H1 (cell line): ENCODE data around the gene SAMMSON. TPM values are rescaled to one million over a fixed set of nuclear protein-coding genes. Genes with fewer than 3 reads are reported as not detected.

Experiments used
- CTCF ChIA-PET: fragments of 300-600 bp; sonication (Branson Sonifier 250); formaldehyde crosslinking; loops from one replicate; lab custom pipeline; 2021; ENCODE audit not compliant: partially characterized antibody; lab: Charles Lee
- POLR2A ChIA-PET: fragments of 300-600 bp; sonication (Branson Sonifier 250); formaldehyde crosslinking; loops from one replicate; lab custom pipeline; 2021; ENCODE audit warnings: inconsistent platforms; ENCODE audit not compliant: partially characterized antibody; lab: Charles Lee
- DNase-seq, 2 experiments: peaks; one replicate each; pipeline versions ENCODE4 v3.0.0 to v3.0.0-alpha.2; 2010 to 2022; ENCODE audit warnings: low spot score in 2 of 2, low read depth in 1 of 2, mixed read lengths in 1 of 2
- FAIRE-seq: peaks from 2 replicates; lab custom pipeline; 2011; peaks lifted over from hg19 to GRCh38; lab: Jason Lieb, UNC
- H2AFZ ChIP-seq: 2 replicates; pipeline ENCODE4 v1.8.1; 2012; ENCODE audit warnings: low read length, inconsistent platforms
- H2AK5ac ChIP-seq: 2 replicates; pipeline ENCODE4 v1.6.1; 2013; ENCODE audit warnings: low read depth, low read length
- H2BK120ac ChIP-seq: replicated peaks from 2 replicates; pipeline ENCODE3; 2013; ENCODE audit warnings: low read depth, low read length, inconsistent platforms
- H2BK12ac ChIP-seq: 2 replicates; pipeline ENCODE4 v1.6.1; 2013; ENCODE audit warnings: low read depth, low read length
- H2BK15ac ChIP-seq: 2 replicates; pipeline ENCODE4 v1.6.1; 2013; ENCODE audit warnings: low read length
- H2BK20ac ChIP-seq: 2 replicates; pipeline ENCODE4 v1.6.1; 2013; ENCODE audit warnings: low read length
- H2BK5ac ChIP-seq: 2 replicates; pipeline ENCODE4 v1.6.1; 2013; ENCODE audit warnings: low read depth, low read length
- H3K14ac ChIP-seq: 2 replicates; pipeline ENCODE4 v1.6.1; 2013; ENCODE audit warnings: inconsistent platforms; ENCODE audit not compliant: insufficient read length
- H3K18ac ChIP-seq: 2 replicates; pipeline ENCODE4 v1.6.1; 2013; ENCODE audit warnings: low read length; ENCODE audit errors: extremely low read depth
- H3K23ac ChIP-seq: 2 replicates; pipeline ENCODE4 v1.6.1; 2013; ENCODE audit warnings: inconsistent platforms; ENCODE audit not compliant: insufficient read length
- H3K23me2 ChIP-seq: 2 replicates; pipeline ENCODE4 v1.6.1; 2013; ENCODE audit warnings: low read depth, low read length
- H3K27ac ChIP-seq: 2 replicates; pipeline ENCODE4 v1.6.1; 2011; ENCODE audit warnings: low read depth, low read length, inconsistent platforms
- H3K27me3 ChIP-seq, 4 experiments: replicated peaks in 1 of 4; 1 replicate in 1 of 4; 2 replicates in 3 of 4; pipeline versions ENCODE4 v1.6.1 to v1.8.1; 2011 to 2013; ENCODE audit warnings: low read length in 3 of 4, mild to moderate bottlenecking in 3 of 4, inconsistent platforms in 2 of 4, mixed read lengths in 2 of 4, moderate library complexity in 1 of 4; ENCODE audit not compliant: control insufficient read depth in 3 of 4, insufficient read depth in 3 of 4; ENCODE audit errors: extremely low read depth in 1 of 4
- H3K36me3 ChIP-seq, 4 experiments: 2 replicates each; pipeline versions ENCODE4 v1.6.1 to v1.8.1; 2011 to 2013; ENCODE audit warnings: mild to moderate bottlenecking in 4 of 4, low read length in 3 of 4, moderate library complexity in 2 of 4, control low read depth in 1 of 4, inconsistent platforms in 1 of 4; ENCODE audit not compliant: insufficient read depth in 4 of 4, control insufficient read depth in 2 of 4
- H3K4ac ChIP-seq: replicated peaks from 2 replicates; pipeline ENCODE3; 2013; ENCODE audit warnings: low read length, low read depth, mixed read lengths, inconsistent platforms; ENCODE audit not compliant: insufficient read length
- H3K4me1 ChIP-seq, 4 experiments: replicated peaks in 1 of 4; 1 replicate in 1 of 4; 2 replicates in 3 of 4; pipeline versions ENCODE4 v1.6.1 to v1.8.1; 2011 to 2013; ENCODE audit warnings: low read length in 3 of 4, inconsistent platforms in 2 of 4, mixed read lengths in 1 of 4; ENCODE audit not compliant: insufficient read depth in 4 of 4, control insufficient read depth in 3 of 4
- H3K4me2 ChIP-seq, 2 experiments: 2 replicates each; pipeline versions ENCODE4 v1.6.1 to v1.8.1; 2011 to 2013; ENCODE audit warnings: low read depth in 2 of 2, low read length in 2 of 2, control low read depth in 1 of 2, inconsistent platforms in 1 of 2, mild to moderate bottlenecking in 1 of 2; ENCODE audit not compliant: insufficient read depth in 1 of 2
- H3K4me3 ChIP-seq, 4 experiments: fragments of 200-600, 300-600 bp in 1 of 4; sonication (generic), shearing (Covaris generic), sonication (Bioruptor Twin) in 1 of 4; 2 replicates each; pipeline versions ENCODE4 v1.5.1 to v1.8.1; 2011 to 2016; ENCODE audit warnings: low read length in 4 of 4, low read depth in 3 of 4, control low read depth in 2 of 4, inconsistent platforms in 2 of 4, mild to moderate bottlenecking in 2 of 4, mixed read lengths in 1 of 4, moderate library complexity in 1 of 4; ENCODE audit not compliant: insufficient read depth in 2 of 4; ENCODE audit errors: extremely low read depth in 1 of 4
- H3K56ac ChIP-seq: replicated peaks from 2 replicates; pipeline ENCODE3; 2013; ENCODE audit warnings: low read depth, mild to moderate bottlenecking, mixed read lengths, low read length, inconsistent platforms; ENCODE audit not compliant: insufficient read length
- H3K79me1 ChIP-seq: 2 replicates; pipeline ENCODE4 v1.6.1; 2013; ENCODE audit warnings: low read depth, low read length, control low read depth
- H3K79me2 ChIP-seq, 2 experiments: 2 replicates each; pipeline versions ENCODE4 v1.6.1 to v1.8.1; 2012 to 2013; ENCODE audit warnings: low read length in 2 of 2, mild to moderate bottlenecking in 2 of 2, inconsistent platforms in 1 of 2; ENCODE audit not compliant: insufficient read depth in 2 of 2, control insufficient read depth in 1 of 2
- H3K9ac ChIP-seq, 4 experiments: replicated peaks in 1 of 4; 1 replicate in 1 of 4; 2 replicates in 3 of 4; pipeline versions ENCODE4 v1.6.1 to v1.8.1; 2011 to 2013; ENCODE audit warnings: low read depth in 3 of 4, low read length in 3 of 4, control low read depth in 2 of 4, mild to moderate bottlenecking in 2 of 4, moderate library complexity in 2 of 4, inconsistent platforms in 1 of 4; ENCODE audit errors: extremely low read depth in 1 of 4
- H3K9me3 ChIP-seq, 2 experiments: 2 replicates each; pipeline versions ENCODE4 v1.6.1 to v1.8.1; 2012 to 2013; ENCODE audit warnings: mild to moderate bottlenecking in 2 of 2, moderate library complexity in 2 of 2, control low read depth in 1 of 2, inconsistent platforms in 1 of 2, low read depth in 1 of 2, low read length in 1 of 2, mixed read lengths in 1 of 2; ENCODE audit not compliant: insufficient read depth in 2 of 2
- H4K20me1 ChIP-seq, 2 experiments: replicated peaks in 1 of 2; 2 replicates each; pipeline versions ENCODE3 to v1.8.1; 2011 to 2013; ENCODE audit warnings: inconsistent platforms in 2 of 2, low read length in 2 of 2, mild to moderate bottlenecking in 1 of 2; ENCODE audit not compliant: insufficient read depth in 2 of 2, control insufficient read depth in 1 of 2
- H4K5ac ChIP-seq: 2 replicates; pipeline ENCODE4 v1.6.1; 2013; ENCODE audit warnings: low read length, low read depth, mixed read lengths, inconsistent platforms; ENCODE audit not compliant: insufficient read length
- H4K8ac ChIP-seq: 2 replicates; pipeline ENCODE4 v1.8.0; 2013; ENCODE audit warnings: mild to moderate bottlenecking, moderate library complexity, low read length, inconsistent platforms; ENCODE audit not compliant: insufficient read depth; ENCODE audit errors: extremely low read depth
- H4K91ac ChIP-seq: replicated peaks from 2 replicates; pipeline ENCODE3; 2013; ENCODE audit warnings: low read length, mixed read lengths, inconsistent platforms; ENCODE audit not compliant: insufficient read length
- BACH1 ChIP-seq: IDR thresholded peaks from 2 replicates; pipeline ENCODE4 v1.6.1; 2012; ENCODE audit warnings: low read length, improper control_type of control experiment
- BCL11A ChIP-seq, 2 experiments: IDR thresholded peaks; one replicate each; pipeline ENCODE4 v1.6.1; 2011; ENCODE audit warnings: low read depth in 2 of 2, low read length in 2 of 2, mild to moderate bottlenecking in 2 of 2
- CBX8 ChIP-seq: fragments of 300-800, 300-1000 bp; sonication (generic); IDR thresholded peaks from 2 replicates; pipeline ENCODE4 v1.7.1; 2016; ENCODE audit warnings: low read depth, low read length, borderline replicate concordance
- HDAC6 ChIP-seq: IDR thresholded peaks from one replicate; pipeline ENCODE4 v1.7.1; 2012; ENCODE audit warnings: low read depth, mild to moderate bottlenecking, inconsistent platforms, low read length, moderate library complexity
- KDM1A ChIP-seq: fragments of 200-600, 300-600 bp; sonication (generic); IDR thresholded peaks from 2 replicates; pipeline ENCODE4 v1.7.1; 2016; ENCODE audit warnings: mild to moderate bottlenecking, low read length, borderline replicate concordance
- KDM5A ChIP-seq: fragments of 200-600 bp; IDR thresholded peaks from 2 replicates; pipeline ENCODE4 v1.7.1; 2012; ENCODE audit warnings: mild to moderate bottlenecking, low read length, inconsistent platforms, mixed read lengths
- RNF2 ChIP-seq: fragments of 200-900, 300-1000 bp; sonication (generic); IDR thresholded peaks from 2 replicates; pipeline ENCODE4 v1.7.1; 2016; ENCODE audit warnings: borderline replicate concordance, low read depth, mild to moderate bottlenecking, antibody characterized with exemption, low read length; ENCODE audit not compliant: poor library complexity, severe bottlenecking; ENCODE audit errors: missing control alignments
- SIN3A ChIP-seq, 2 experiments: IDR thresholded peaks in 1 of 2; conservative IDR thresholded peaks in 1 of 2; 2 replicates each; pipeline ENCODE4 v1.6.1; 2011 to 2012; ENCODE audit warnings: low read length in 2 of 2, improper control_type of control experiment in 1 of 2, low read depth in 1 of 2, mild to moderate bottlenecking in 1 of 2
- SUZ12 ChIP-seq: fragments of 200-600 bp; sonication (generic); IDR thresholded peaks from 2 replicates; pipeline ENCODE4 v1.6.1; 2012; ENCODE audit warnings: mild to moderate bottlenecking, inconsistent platforms, low read length, moderate library complexity, mixed read lengths
- WGBS, 2 experiments: shearing (Covaris generic) in 1 of 2; methylation state at CpG; one replicate each; pipeline versions ENCODE4 v1.1.6 to v1.1.7; 2013 to 2015; ENCODE audit warnings: low lambda C conversion rate in 2 of 2, mixed read lengths in 2 of 2, inconsistent platforms in 1 of 2, low coverage in 1 of 2, missing lambda C conversion rate in 1 of 2; ENCODE audit not compliant: insufficient replicate concordance in 2 of 2, insufficient coverage in 1 of 2, insufficient read length in 1 of 2; ENCODE audit errors: extremely low coverage in 1 of 2, missing lambda C conversion rate in 1 of 2; 5-methylcytosine and 5-hydroxymethylcytosine counted together
- polyA plus RNA-seq, 7 experiments: library from polyadenylated mRNA; depleted of rRNA in 3 of 7; stranded (reverse) in 5 of 7; unstranded in 2 of 7; fragments of >200 nt in 5 of 7; fragments of 200-250 nt in 2 of 7; gene quantifications; 1 replicate in 5 of 7; 2 replicates in 1 of 7; 4 replicates in 1 of 7; pipeline versions ENCODE4 v1.2.1 to v1.2.3, GENCODE V29; 2011 to 2013; ENCODE audit warnings: missing spikeins in 2 of 7, mixed read lengths in 2 of 7
- total RNA-seq: library from RNA; stranded (reverse); fragmentation: NEBNext Ultra II Directional; extraction: Animal tissue kit (Norgen Biotek cat#: 25700); gene quantifications from 2 replicates; pipeline ENCODE4 v1.2.1, GENCODE V29; 2021

SAMMSON gene
- total and polyA plus RNA-seq, 2 of the 8 experiments (the other 6 are each of a cell fraction or from before 2014, with no cell fraction given), result not detected

- H2AFZ ChIP-seq, result no peak overlapping the region
- no peak for TF ChIP-seq BCL11A (IDR thresholded peaks at IDR 0.05; ENCODE audit: low read depth in 2 of 2, low read length in 2 of 2)
- no peak for TF ChIP-seq BACH1
- TF ChIP-seq KDM5A, result no peak
- TF ChIP-seq HDAC6, result no peak
- no peak for TF ChIP-seq SUZ12
- no peak for TF ChIP-seq RNF2
- no peak for TF ChIP-seq KDM1A
- TF ChIP-seq SIN3A (conservative IDR thresholded peaks at IDR 0.05 in 1 of 2, IDR thresholded peaks at IDR 0.05 in 1 of 2; ENCODE audit: low read depth in 1 of 2, low read length in 2 of 2), result no peak
- TF ChIP-seq CBX8, result no peak
- ChIA-PET POLR2A (no interaction called here), CTCF (no interaction called here)
- H2BK15ac ChIP-seq, result no peak overlapping the region
- no peak overlapping the region for H3K23ac ChIP-seq
- H3K14ac ChIP-seq, result no peak overlapping the region
- no peaks in the 10 kb centered on the region for H3K79me2 ChIP-seq
- H2BK120ac ChIP-seq, result no peak overlapping the region
- no peak overlapping the region for H2AK5ac ChIP-seq
- no peaks in the 10 kb centered on the region for H3K36me3 ChIP-seq
- DNase-seq, result no peak
- H3K4ac ChIP-seq, result no peak overlapping the region
- H2BK20ac ChIP-seq, result no peak overlapping the region
- FAIRE-seq, result no peak
- no peak overlapping the region for H2BK12ac ChIP-seq
- H2BK5ac ChIP-seq, result no peak overlapping the region
- no peaks in the 10 kb centered on the region for H3K4me1 ChIP-seq
- H4K5ac ChIP-seq, result no peak overlapping the region
- no peaks in the 10 kb centered on the region for H3K9me3 ChIP-seq
- H4K91ac ChIP-seq, result no peak overlapping the region
- no peak overlapping the region for H3K56ac ChIP-seq
- H3K18ac ChIP-seq, result no peak overlapping the region
- no peak overlapping the region for H3K27ac ChIP-seq
- no peaks in the 10 kb centered on the region for H3K23me2 ChIP-seq
- no peaks in the 10 kb centered on the region for H3K79me1 ChIP-seq
- no peak overlapping the region for H4K8ac ChIP-seq
- H3K27me3 ChIP-seq, result no peaks in the 10 kb centered on the region
- no peak overlapping the region for H3K4me3 ChIP-seq
- H3K9ac ChIP-seq, result no peak overlapping the region
- no peak overlapping the region for H3K4me2 ChIP-seq
- no peaks in the 10 kb centered on the region for H4K20me1 ChIP-seq
- WGBS, 2 experiments, result 87% methylated on average over 7 of the region's 7 CpGs; no CpG with 5 or more reads in 1 of the 2 experiments
Measured at GRCh38 chr3:69959581-69959980, 40.0 kb upstream of the SAMMSON start.
